ENCODE data around the gene TBCC.

Gene TBCC

GRCh38 chr6:42758756-42759430, 13.0 kb upstream of the TBCC start:
- peaks cover 9% of the 10 kb centered on the region for H3K4me1 ChIP-seq (ENCODE audit: insufficient read depth, insufficient read length)
- H3K9me3 ChIP-seq (ENCODE audit: insufficient read depth, low read length) = no peaks in the 10 kb centered on the region
- H3K27me3 ChIP-seq (ENCODE audit: insufficient read depth, insufficient read length) = no peaks in the 10 kb centered on the region
- H3K4me3 ChIP-seq (ENCODE audit: insufficient read length, low read depth) = no peak overlapping the region
- no peak for DNase-seq (ENCODE audit: low read depth, low spot score)
- H3K9ac ChIP-seq (ENCODE audit: insufficient read length, low read depth) = no peak overlapping the region
- no peaks in the 10 kb centered on the region for H3K36me3 ChIP-seq (ENCODE audit: insufficient read depth, insufficient read length, low read length)
- no peak for TF ChIP-seq ZNF274 (IDR thresholded peaks at IDR 0.05; ENCODE audit: low read depth, low read length)

- no peaks in the 10 kb centered on the region for H3K27me3 ChIP-seq (ENCODE audit: insufficient read depth, insufficient read length)
- no peak for DNase-seq (ENCODE audit: low read depth, low spot score)
- H3K4me3 ChIP-seq (ENCODE audit: insufficient read length, low read depth) = no peak overlapping the region
- TF ChIP-seq ZNF274 (IDR thresholded peaks at IDR 0.05; ENCODE audit: low read depth, low read length) = no peak
- no peak for TF ChIP-seq YY1 (IDR thresholded peaks at IDR 0.05; ENCODE audit: insufficient read depth, insufficient read length)
- no peak for TF ChIP-seq SUZ12 (IDR thresholded peaks at IDR 0.05; ENCODE audit: extremely low read depth, insufficient read depth, insufficient read length)
- no peaks in the 10 kb centered on the region for H3K36me3 ChIP-seq (ENCODE audit: insufficient read depth, insufficient read length, low read length)
- H3K4me1 ChIP-seq (ENCODE audit: insufficient read depth, insufficient read length) = peaks cover 9% of the 10 kb centered on the region
- no peaks in the 10 kb centered on the region for H3K9me3 ChIP-seq (ENCODE audit: insufficient read depth, low read length)
- H3K9ac ChIP-seq (ENCODE audit: insufficient read length, low read depth) = peak overlapping the region; percentile 36
These were observed 10.8 kb upstream of the TBCC start for GRCh38 chr6:42756722-42757121.

GRCh38 chr6:42754759-42755158, 8.9 kb upstream of the TBCC start:
- peaks cover 9% of the 10 kb centered on the region for H3K4me1 ChIP-seq (ENCODE audit: insufficient read depth, insufficient read length)
- H3K9ac ChIP-seq (ENCODE audit: insufficient read length, low read depth) = no peak overlapping the region
- no peaks in the 10 kb centered on the region for H3K9me3 ChIP-seq (ENCODE audit: insufficient read depth, low read length)
- no peaks in the 10 kb centered on the region for H3K27me3 ChIP-seq (ENCODE audit: insufficient read depth, insufficient read length)
- TF ChIP-seq SUZ12 (IDR thresholded peaks at IDR 0.05; ENCODE audit: extremely low read depth, insufficient read depth, insufficient read length) = no peak
- no peak for TF ChIP-seq YY1 (IDR thresholded peaks at IDR 0.05; ENCODE audit: insufficient read depth, insufficient read length)
- TF ChIP-seq ZNF274 (IDR thresholded peaks at IDR 0.05; ENCODE audit: low read depth, low read length) = no peak
- no peak for DNase-seq (ENCODE audit: low read depth, low spot score)
- H3K4me3 ChIP-seq (ENCODE audit: insufficient read length, low read depth) = no peak overlapping the region
- no peaks in the 10 kb centered on the region for H3K36me3 ChIP-seq (ENCODE audit: insufficient read depth, insufficient read length, low read length)

GRCh38 chr6:42751055-42751454, 5.2 kb upstream of the TBCC start:
- Histone ChIP-seq H3K4me3 (ENCODE audit: insufficient read length, low read depth) (no peak overlapping the region), H3K9ac (ENCODE audit: insufficient read length, low read depth) (no peak overlapping the region), H3K4me1 (ENCODE audit: insufficient read depth, insufficient read length) (peaks cover 5% of the 10 kb centered on the region), H3K27me3 (ENCODE audit: insufficient read depth, insufficient read length) (no peaks in the 10 kb centered on the region), H3K9me3 (ENCODE audit: insufficient read depth, low read length) (no peaks in the 10 kb centered on the region), H3K36me3 (ENCODE audit: insufficient read depth, insufficient read length, low read length) (no peaks in the 10 kb centered on the region)
- no peak for DNase-seq (ENCODE audit: low read depth, low spot score)
- TF ChIP-seq ZNF274 (IDR thresholded peaks at IDR 0.05; ENCODE audit: low read depth, low read length) = no peak
- TF ChIP-seq YY1 (IDR thresholded peaks at IDR 0.05; ENCODE audit: insufficient read depth, insufficient read length) = no peak
- TF ChIP-seq SUZ12 (IDR thresholded peaks at IDR 0.05; ENCODE audit: extremely low read depth, insufficient read depth, insufficient read length) = no peak

GRCh38 chr6:42748203-42748898, 2.4 kb upstream of the TBCC start:
- TF ChIP-seq SUZ12 (IDR thresholded peaks at IDR 0.05; ENCODE audit: extremely low read depth, insufficient read depth, insufficient read length) = no peak
- TF ChIP-seq YY1 (IDR thresholded peaks at IDR 0.05; ENCODE audit: insufficient read depth, insufficient read length) = no peak
- TF ChIP-seq ZNF274 (IDR thresholded peaks at IDR 0.05; ENCODE audit: low read depth, low read length) = no peak
- H3K27me3 ChIP-seq (ENCODE audit: insufficient read depth, insufficient read length) = no peaks in the 10 kb centered on the region
- H3K4me1 ChIP-seq (ENCODE audit: insufficient read depth, insufficient read length) = peaks cover 5% of the 10 kb centered on the region
- H3K4me3 ChIP-seq (ENCODE audit: insufficient read length, low read depth) = no peak overlapping the region
- no peaks in the 10 kb centered on the region for H3K9me3 ChIP-seq (ENCODE audit: insufficient read depth, low read length)
- no peak overlapping the region for H3K9ac ChIP-seq (ENCODE audit: insufficient read length, low read depth)
- DNase-seq (ENCODE audit: low read depth, low spot score) = no peak
- no peaks in the 10 kb centered on the region for H3K36me3 ChIP-seq (ENCODE audit: insufficient read depth, insufficient read length, low read length)

- no peaks in the 10 kb centered on the region for H3K9me3 ChIP-seq (ENCODE audit: insufficient read depth, low read length)
- no peaks in the 10 kb centered on the region for H3K36me3 ChIP-seq (ENCODE audit: insufficient read depth, insufficient read length, low read length)
- peaks cover 5% of the 10 kb centered on the region for H3K4me1 ChIP-seq (ENCODE audit: insufficient read depth, insufficient read length)
- H3K9ac ChIP-seq (ENCODE audit: insufficient read length, low read depth) = peak overlapping the region; percentile 82
- no peaks in the 10 kb centered on the region for H3K27me3 ChIP-seq (ENCODE audit: insufficient read depth, insufficient read length)
- peak; percentile 62 for DNase-seq (ENCODE audit: low read depth, low spot score)
- peak overlapping the region; percentile 55 for H3K4me3 ChIP-seq (ENCODE audit: insufficient read length, low read depth)
- no peak for TF ChIP-seq YY1 (IDR thresholded peaks at IDR 0.05; ENCODE audit: insufficient read depth, insufficient read length)
- no peak for TF ChIP-seq SUZ12 (IDR thresholded peaks at IDR 0.05; ENCODE audit: extremely low read depth, insufficient read depth, insufficient read length)
- TF ChIP-seq ZNF274 (IDR thresholded peaks at IDR 0.05; ENCODE audit: low read depth, low read length) = no peak
These were observed 824 bp upstream of the TBCC start for GRCh38 chr6:42746463-42747391.

All from NT2/D1 (cell line).